NCI-H2196 (cell line): ENCODE data around the gene IVD.

Experiments used
- DNase-seq: peaks from one replicate; lab custom pipeline; 2025; ENCODE audit not compliant: unreplicated experiment; lab: John Stamatoyannopoulos, UW

IVD gene

DNA sequence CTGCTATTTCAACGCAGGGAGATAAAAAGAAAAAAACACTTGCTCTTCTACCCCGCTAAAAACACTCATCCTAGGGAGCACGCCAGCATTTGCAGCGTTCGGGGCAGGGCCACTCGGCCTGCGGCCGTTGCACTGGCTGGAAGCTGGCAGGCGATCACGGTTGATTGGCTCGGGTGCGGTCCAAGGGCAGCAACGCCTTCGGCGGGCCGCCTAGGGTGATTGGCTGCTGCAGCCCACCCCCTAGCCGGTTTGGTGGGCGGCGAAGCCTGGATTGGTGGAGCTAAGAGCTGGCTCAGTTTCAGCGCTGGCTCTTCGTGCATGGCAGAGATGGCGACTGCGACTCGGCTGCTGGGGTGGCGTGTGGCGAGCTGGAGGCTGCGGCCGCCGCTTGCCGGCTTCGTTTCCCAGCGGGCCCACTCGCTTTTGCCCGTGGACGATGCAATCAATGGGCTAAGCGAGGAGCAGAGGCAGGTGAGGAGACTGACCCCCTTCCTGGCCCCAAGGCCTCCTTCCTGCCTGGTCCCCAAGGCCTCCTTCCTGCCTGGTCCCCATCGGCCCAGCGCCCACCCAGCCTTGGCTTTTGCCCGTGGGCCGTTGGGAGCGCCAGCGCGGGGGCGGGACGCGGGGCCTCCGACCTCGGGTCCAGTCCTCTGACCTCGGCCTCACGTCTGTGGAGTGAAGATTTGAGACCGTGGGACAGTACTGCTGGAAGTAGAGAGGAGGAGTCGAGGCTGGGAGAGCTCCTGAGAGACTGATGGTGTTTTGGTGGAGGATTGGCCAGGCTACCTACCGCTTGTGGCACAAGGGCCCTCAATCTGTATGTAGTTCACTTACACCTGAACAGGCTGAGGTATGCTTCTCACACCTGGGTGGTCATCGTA lies at the start of gene IVD:
TSS of gene IVD (plus strand) at position 295 of the 881 bp plus-strand sequence. CDS start at position 328, 33 bp downstream.
- DNase-seq = peak; percentile 84

DNA sequence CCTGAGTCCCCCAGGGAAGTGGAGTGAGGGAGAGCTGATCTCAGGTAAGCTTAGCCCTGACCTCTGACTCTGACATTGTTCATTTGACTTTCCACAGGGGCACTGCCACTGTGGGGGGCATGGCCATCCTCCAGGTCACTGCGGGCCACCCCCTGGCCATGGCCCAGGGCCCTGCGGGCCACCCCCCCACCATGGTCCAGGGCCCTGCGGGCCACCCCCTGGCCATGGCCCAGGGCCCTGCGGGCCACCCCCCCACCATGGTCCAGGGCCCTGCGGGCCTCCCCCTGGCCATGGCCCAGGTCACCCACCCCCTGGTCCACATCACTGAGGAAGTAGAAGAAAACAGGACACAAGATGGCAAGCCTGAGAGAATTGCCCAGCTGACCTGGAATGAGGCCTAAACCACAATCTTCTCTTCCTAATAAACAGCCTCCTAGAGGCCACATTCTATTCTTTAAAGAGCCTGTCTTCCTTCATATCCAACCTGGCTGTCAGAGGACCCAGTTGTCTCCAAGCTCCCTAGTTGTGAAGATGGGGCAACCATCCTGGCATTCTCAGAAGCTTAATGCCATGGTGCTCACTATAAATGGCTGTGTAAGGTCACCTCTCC lies 49.5 kb upstream of the IVD start:
- no peak for DNase-seq

DNA sequence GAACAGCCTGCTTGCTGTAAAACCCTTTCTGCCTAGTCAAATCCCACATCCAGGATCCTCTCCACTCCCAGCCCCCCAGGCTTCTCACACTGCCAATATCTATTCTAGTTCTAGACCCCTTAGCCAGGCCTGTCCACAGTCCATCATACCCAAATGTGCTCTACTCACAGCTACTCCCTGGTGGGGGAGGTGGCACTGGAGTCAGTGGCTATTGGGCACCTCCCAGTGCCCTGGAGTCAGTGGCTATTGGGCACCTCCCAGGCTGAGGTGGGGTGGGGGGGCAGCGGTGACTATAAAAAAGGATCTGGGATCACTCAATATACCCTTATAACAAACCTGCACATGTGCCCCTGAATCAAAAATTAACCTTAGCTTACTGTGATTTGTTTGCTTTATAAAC lies 48.3 kb upstream of the IVD start:
- no peak for DNase-seq

DNA sequence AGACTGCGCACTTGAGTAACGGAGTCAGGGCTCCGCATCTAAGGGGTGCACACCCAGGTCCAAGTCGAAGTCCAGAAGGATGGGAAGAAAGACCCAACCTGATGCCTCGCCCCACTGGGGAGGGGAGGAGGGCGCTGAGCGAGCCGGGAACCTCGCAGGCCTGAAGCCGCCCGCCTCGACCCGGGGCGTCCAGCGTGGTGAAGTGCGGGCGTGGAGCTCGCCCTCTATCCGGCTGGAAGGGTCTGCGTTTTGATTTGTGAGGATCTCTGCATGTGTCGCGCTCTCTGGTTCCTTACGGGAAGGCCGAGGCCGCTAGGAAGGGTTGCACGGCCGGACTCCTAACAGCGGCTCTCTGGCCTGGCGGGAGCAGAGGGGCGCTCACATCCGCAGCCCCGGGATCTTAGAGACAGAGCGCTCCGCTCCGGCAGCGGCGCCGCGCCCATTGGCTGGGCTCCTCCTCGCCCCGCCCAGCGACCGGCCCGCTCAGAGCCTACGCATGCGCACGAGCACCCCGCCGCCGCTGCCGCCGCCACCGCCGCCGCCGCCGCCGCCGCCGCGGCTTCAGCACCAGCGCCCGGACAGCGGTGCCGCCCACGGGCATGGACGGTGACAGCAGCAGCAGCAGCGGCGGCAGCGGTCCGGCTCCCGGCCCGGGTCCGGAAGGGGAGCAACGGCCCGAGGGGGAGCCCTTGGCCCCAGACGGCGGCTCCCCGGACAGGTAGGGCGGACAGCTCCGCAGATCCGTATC lies 47.7 kb upstream of the IVD start, which contains the start of gene DISP2:
TSS of gene DISP2 (plus strand) at position 497 of the 748 bp plus-strand sequence. CDS start at position 600, 103 bp downstream.
- DNase-seq = peak; percentile 74

DNA sequence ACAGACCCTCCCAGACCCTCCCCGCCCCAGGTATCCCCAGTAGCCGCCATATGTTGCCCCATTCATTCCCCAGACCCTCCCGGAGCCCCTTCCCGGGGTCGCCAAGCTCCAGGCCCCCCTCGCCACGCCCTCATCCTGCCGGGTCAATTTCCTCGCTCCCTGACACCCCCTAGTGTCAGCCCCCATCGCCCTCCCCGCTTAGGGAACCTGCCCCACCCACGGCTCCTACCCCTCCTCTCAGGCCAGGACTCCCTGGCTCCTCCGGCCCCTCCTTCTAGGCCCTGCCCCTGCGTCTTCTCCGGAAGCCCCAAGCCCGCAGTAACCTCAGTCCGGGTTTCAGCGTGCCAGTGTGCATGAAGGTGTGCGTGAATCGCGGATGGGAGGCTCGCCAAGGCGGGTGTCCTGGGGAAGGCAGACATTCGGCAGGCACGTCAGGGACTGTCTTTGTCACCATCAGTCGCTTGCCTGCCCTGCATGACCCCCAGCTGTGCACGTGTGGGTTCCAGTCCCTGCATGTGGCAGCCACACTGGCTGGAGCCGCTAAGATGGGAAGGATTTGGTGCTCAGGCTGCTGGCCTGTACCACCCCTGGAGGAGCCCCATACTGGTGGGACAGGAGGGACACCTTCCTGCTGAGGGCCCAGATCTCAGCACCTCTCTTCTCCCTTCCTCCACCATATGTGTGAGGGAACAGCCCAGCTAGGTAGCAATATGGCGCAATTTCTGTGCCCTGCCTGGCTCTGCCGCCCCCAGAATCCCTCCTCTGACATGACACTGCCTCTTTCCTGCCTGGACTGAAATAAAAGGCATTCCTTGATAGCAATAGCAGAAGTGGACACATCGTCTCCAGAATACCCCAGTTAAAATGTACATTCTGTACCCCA lies 46.9 kb upstream of the IVD start:
- DNase-seq = no peak

DNA sequence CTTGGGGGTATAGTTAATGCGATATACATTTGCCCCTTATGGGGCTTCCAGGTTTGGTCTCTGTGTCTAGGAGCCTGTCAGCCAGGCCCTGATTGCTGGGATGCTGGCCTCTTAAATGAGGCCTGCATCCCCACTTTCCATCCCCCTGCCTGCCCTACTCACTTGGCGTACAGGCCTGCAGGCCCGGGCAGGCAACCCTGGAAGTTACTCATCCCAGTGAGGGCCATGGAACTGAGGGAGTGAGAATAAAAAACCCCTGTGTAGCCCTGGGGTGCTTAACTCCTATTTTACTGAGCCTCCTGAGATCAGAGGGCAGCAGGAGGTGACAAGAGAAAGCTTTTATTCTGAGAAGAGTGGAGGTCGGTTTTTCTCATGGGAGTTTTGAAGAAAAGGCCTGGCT lies 45.6 kb upstream of the IVD start:
- DNase-seq = no peak

DNA sequence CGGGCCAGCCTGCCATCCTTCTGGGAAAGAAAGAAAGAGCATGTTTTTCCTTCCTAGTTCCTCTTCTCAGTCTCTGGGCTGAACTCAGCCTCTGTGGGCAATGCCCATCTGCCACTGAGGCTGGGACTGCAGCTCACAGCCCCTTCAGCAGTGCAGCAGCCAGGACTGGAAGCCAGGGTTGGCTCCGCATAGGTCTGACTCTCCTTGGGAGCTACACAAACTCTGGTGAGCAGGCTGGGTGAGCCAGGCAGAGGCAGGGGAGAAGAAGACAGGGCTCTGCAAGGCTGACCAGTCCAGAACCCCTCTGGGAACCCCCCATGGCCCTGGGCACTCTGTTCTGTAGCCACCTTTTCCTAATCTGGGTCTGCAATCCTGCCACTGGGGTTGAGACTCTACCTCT lies 44.0 kb upstream of the IVD start:
- DNase-seq = no peak

DNA sequence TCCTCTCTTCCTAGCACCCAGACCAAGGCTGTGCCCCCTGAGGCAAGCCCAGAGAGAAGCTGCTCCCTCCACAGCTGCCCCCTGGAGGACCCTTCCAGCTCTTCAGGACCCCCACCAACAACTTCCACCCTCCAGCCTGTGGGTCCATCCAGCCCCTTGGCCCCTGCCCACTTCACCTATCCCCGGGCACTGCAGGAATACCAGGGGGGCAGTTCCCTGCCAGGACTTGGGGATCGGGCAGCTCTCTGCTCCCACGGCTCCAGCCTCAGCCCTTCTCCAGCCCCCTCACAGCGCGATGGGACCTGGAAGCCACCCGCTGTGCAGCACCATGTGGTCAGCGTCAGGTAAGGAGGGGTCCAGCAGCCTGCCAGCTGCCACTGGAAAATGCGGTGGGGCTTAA lies 42.0 kb upstream of the IVD start:
- DNase-seq = no peak

DNA sequence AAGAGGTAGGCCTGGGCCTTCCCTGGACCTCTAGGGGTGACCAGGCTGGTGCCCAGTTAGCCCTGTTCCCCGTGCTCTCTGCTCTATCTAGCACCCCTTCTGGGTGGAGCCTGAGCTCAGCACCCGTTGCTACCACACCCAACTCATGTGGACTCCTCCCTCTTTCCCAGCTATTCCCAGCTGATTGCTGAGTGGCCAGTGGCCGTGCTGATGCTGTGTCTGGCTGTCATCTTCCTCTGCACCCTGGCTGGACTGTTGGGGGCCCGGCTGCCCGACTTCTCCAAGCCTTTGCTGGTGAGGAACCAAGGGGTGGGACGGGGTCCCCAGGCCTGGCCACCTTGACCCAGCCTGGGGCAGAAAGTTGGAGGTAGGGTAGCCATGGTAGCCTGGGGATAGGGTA lies 41.3 kb upstream of the IVD start:
- DNase-seq = no peak

DNA sequence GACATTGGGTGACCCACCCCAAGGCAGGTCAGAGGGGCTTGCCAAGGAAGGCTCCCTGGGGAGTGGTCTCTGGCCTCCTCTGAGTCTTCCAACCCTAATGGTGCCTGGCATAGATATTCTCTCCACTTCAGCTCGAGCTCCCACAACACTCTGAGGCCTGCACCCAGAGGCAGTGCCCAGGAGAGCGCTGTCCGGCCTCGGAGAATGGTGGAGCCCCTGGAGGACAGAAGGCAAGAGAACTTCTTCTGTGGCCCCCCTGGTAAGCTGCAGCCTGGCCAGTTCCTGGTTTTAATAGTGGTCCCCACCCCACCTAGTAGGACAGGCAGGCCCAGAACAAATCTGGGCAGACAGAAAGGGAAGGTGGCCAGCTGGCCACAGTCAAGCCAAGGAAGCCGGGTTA lies 40.6 kb upstream of the IVD start:
- DNase-seq = no peak

DNA sequence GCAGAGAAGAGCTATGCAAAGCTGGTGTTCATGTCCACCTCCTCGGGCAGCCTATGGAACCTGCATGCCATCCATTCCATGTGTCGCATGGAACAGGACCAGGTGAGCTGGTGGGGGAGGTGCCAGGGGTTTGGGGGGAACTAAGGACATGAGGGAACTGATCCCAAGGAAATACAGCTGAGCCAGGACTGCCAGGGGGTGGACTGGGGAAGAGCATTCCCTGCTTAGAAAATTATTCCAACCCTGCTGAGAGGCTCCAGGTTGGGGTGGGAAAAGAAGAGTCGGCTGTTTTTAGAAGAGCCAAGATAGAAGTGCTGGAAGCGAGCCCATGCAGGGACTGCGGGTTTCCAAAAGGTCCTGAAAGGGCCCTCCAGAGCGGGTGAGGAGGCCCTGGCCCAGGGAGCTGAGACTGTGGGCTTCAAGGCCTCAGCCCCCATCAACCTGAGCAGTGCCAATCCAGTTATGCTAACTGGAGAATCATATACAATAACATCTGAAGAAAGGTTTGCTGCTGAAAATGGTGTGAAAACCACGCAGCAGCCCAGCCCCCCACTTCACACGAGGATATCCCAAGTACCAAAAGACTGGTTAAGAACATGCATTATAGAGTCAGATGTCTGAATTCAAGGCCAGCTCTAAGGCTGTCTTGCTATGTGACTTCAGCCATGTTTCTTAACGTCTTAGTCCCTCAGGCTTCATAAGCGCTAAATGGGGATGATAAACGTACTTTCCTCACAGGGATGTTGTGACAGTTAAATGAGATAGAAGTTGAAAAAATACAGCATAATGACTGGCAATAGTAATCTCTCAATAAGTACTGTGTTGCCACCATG lies 39.8 kb upstream of the IVD start:
- DNase-seq = no peak

DNA sequence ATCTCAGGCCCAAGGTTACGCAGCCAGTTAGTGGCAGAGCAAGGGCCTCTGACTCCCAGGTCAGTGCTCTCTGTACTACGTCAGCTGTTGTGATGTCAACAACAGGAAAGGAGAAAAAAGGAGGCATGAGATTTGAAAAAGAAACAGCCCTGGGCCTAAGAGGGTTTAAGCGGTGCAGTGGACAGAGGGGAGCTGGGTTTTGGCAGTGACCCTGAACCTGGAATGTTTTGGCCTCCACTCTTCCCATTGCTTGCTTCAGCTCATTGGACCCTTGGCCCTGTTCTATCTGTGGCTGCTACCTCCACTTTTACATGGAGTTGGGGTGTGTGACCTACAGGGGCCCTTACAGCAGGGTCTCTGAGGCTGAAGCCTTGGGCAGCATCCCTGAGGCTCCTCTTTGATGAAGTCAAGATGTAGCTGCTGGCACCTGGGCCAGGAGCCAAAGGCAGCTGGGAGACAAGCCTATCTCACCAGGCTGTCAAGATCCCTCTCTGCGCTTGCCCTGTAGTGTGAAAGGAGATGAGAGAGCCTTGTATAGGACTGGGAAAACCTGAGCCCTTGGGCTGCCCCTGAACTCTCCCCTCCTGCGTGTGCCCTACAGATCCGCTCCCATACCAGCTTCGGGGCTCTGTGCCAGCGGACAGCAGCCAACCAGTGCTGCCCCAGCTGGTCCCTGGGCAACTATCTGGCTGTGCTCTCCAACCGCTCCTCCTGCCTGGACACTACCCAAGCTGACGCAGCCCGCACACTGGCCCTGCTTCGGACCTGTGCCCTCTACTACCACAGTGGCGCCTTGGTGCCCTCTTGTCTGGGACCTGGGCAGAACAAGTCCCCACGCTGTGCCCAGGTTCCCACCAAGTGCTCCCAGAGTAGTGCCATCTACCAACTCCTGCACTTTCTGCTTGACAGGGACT lies 38.9 kb upstream of the IVD start:
- peak; percentile 61 for DNase-seq

DNA sequence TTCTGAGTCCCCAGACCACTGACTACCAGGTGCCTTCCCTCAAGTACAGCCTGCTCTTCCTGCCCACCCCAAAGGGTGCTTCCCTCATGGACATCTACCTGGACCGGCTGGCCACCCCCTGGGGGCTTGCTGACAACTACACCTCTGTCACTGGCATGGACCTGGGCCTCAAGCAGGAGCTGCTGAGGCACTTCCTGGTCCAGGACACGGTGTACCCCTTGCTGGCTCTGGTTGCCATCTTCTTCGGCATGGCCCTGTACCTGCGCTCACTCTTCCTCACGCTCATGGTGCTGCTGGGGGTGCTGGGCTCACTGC lies 38.3 kb upstream of the IVD start:
- DNase-seq = no peak

DNA sequence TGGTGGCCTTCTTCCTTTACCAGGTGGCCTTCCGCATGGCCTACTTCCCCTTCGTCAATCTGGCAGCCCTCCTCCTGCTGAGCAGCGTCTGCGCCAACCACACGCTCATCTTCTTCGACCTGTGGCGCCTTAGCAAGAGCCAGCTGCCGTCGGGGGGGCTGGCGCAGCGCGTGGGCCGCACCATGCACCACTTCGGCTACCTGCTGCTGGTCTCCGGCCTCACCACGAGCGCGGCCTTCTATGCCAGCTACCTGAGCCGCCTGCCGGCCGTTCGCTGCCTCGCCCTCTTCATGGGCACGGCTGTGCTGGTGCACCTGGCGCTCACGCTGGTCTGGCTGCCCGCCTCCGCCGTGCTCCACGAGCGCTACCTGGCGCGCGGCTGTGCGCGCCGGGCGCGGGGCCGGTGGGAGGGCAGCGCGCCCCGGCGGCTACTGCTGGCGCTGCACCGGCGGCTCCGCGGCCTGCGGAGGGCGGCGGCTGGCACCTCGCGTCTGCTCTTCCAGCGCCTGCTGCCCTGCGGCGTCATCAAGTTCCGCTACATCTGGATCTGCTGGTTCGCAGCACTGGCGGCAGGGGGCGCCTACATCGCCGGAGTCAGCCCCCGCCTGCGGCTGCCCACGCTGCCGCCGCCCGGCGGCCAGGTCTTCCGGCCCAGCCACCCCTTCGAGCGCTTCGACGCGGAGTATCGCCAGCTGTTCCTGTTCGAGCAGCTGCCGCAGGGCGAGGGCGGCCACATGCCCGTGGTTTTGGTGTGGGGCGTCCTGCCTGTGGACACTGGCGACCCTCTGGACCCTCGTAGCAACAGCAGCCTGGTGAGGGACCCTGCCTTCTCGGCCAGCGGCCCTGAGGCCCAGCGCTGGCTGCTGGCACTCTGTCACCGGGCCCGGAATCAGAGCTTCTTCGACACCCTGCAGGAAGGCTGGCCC lies 37.6 kb upstream of the IVD start:
- no peak for DNase-seq

DNA sequence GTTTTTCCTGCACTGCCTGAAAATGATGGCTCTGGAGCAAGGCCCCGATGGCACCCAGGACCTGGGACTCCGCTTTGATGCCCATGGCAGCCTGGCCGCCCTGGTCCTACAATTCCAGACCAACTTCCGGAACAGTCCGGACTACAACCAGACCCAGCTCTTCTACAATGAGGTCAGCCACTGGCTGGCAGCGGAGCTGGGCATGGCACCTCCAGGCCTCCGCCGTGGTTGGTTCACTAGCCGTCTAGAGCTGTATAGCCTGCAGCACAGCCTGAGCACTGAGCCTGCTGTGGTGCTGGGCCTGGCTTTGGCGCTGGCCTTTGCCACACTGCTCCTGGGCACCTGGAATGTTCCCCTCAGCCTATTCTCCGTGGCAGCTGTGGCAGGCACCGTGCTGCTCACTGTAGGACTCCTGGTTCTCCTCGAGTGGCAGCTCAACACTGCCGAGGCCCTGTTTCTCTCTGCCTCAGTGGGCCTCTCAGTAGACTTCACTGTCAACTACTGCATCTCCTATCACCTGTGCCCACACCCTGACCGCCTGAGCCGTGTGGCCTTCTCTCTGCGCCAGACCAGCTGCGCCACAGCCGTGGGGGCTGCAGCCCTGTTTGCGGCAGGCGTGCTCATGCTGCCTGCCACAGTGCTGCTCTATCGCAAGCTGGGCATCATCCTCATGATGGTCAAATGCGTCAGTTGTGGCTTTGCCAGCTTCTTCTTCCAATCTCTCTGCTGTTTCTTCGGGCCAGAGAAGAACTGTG lies 36.7 kb upstream of the IVD start:
- no peak for DNase-seq

DNA sequence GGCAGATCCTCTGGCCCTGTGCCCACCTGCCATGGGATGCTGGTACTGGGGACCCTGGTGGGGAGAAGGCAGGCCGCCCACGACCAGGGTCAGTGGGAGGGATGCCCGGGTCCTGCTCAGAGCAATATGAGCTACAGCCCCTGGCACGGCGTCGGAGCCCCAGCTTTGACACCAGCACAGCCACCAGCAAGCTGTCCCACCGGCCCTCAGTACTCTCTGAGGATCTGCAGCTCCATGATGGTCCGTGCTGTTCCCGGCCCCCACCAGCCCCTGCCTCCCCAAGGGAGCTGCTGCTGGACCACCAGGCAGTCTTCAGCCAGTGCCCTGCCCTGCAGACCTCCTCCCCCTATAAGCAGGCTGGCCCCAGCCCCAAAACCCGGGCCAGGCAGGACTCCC lies 36.1 kb upstream of the IVD start:
- no peak for DNase-seq

DNA sequence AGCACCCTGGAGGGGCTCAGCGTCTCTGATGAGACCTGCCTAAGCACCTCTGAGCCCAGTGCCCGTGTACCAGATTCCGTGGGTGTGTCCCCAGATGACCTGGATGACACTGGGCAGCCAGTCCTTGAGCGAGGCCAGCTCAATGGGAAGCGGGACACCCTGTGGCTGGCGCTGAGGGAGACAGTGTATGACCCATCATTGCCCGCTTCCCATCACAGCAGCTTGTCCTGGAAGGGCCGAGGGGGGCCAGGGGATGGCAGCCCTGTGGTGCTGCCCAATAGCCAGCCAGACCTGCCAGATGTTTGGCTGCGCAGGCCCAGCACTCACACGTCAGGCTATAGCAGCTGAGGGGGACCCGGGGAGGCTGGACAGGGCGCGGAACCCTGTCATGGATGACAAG lies 35.6 kb upstream of the IVD start:
- no peak for DNase-seq
